ENCODE measurements around the gene CCDC33.
A peak's percentile ranks its signal among the peaks of the same experiment; 100 is the strongest.

Gene CCDC33

DNA sequence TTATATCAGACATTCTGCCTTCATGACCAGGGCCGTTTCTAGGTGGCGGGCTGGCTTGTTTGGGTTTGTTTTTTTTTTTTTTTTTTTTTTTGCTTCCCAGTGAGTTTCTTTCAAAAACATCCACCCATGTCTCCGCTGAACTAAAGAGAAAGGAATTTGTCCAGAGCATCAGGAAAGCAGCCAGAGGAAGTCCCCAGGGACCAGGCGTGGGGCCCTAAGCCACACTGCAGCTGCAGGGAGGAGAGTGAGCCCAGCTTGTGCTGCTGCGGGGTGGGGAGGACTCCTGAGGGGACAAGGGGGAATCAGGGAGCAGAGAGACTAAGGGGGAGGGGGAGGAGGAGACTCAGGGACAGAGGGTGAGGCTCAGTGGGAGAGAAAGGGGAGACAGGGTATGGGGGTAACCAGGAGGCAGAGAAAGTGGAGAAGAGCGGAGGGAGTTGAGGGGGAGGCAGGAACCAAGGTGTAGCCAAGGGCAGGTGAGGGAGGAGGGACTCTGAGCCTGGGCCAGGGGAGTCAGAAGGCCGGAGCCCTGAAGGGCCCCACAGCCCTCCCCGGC is 81.8 kb downstream of the CCDC33 start:
- DNase-seq = no peak

DNA sequence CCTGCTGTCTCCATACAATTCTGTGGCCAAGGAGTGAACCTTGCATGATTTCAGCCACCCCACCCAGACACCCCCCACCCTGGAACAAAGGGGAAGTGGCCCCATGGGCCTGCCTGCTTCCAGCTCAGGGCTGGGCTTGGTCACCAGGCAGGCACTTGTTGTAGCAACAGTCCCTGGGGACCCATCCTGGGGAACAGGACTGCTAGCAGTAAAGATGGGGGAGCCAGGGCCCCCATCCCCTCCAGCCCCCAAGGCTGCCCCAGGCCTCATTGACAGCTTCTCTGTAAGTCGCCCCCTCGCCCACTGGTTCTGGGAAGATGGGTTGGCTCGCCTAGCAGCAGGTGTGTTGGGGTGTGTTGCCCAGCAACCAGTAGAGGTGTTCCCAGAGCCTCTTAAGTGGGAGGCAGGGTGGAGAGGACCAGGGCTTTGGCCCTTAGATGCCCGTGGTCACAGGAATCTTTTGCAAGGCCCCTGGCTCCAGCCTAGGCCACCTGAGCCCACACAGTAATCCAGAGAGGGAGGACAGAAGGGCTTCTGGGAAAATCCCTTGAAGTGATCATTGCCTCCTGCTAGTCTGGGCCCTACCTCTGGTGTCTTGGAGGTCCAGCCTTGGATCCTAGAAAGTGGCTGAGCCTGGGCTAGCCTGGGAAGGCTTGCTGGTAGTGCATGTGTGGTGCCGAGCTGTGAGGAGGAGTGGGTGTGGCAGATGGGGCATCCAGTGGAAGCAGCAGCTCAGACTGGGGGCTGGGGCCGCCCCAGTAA is 82.4 kb downstream of the CCDC33 start:
- no peak for DNase-seq

DNA sequence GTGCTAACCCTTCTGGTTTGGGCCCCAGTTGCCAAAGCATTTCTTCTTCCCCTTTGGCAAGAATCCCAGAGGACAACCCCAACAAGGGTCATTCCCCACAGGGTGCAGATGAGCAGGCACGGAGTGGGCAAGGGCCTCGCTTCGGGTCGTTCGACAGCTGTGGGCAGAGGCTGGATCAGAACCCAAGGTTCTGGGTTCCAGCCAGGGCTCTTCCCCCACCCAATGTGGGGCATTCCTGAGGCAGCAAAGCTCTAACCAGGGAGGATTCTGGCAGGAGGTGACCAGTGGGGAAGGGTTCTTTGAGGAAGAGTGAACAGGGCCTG is 83.0 kb downstream of the CCDC33 start:
- DNase-seq = no peak

DNA sequence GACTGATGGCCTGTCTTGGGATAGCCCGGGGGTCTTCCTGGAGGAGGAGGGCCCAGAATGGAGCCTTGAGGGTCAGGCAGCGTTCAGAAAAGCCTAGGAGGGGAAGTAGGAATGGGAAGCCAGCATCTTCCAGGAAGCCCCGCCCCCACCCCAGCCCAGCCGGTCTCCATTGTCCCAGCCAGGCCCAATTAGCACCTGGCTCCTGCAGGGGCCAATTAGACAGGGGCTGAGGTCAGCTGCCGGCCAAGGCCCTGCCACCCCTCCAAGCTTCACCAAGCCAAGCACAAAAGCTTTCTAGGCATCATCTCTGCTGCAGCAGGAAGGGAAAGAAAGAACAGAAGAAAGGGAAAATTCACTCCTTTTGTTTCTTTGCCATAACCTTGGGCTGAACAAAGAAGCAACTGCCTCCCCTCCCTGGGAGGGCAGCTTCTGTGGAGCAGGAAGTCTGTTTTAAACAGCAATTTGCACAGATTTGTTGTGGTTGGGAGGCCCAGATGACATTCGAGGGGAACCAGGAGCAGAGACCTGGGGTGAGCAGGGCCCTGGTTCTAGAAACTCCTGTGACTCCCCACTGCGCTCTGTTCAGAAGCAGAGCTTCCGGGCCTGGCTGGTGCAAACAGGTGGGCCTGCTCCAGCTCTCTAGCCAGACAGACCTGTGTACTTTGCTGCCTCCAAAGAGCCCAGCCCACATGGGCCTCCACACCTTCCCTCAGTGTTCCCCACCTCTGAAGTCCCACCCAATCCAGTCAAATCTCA is 83.6 kb downstream of the CCDC33 start:
- no peak for DNase-seq

DNA sequence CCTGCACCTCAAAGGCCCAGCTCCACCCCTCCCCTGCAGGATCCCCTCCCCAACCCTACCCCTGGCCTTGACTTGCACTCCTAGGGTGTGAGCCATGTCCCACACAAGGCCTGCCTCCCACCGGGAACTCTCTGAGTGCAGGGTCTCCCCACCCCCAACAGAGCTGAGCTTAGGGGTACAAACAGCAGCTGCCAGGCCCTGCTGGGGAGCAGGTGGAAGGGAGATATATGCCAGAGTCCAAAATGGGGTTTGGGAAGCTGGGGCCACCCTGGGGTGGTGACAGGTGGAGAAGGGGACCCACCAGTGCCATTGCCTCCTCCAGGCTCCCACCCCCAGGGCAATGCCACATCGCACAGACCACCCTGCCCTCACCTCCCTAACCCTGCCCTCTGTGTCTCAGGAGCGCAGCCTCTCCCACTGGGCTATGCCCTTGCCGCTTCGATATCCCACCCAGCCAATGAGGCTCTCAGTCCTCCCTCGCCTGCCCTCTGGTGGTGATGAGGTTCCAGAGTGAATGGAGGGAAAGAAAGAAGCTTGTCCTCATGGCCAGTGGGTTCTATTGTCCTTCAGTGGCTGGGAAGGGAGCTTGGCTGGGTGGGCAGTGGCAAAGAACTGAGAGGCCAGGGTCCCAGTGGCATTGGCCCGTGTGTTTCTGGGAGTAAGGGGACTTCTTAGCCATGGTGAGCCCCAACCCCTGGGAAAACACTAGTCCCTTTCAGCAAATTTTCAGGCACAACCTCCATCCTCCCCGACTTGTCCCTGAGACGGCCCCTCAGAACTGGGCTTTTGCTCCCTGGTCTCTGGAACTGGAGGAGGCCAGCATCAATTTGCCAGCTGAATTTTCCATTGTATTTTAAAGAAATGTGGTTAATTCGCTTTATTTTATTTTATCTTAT is 84.5 kb downstream of the CCDC33 start:
- DNase-seq = peak; percentile 82

DNA sequence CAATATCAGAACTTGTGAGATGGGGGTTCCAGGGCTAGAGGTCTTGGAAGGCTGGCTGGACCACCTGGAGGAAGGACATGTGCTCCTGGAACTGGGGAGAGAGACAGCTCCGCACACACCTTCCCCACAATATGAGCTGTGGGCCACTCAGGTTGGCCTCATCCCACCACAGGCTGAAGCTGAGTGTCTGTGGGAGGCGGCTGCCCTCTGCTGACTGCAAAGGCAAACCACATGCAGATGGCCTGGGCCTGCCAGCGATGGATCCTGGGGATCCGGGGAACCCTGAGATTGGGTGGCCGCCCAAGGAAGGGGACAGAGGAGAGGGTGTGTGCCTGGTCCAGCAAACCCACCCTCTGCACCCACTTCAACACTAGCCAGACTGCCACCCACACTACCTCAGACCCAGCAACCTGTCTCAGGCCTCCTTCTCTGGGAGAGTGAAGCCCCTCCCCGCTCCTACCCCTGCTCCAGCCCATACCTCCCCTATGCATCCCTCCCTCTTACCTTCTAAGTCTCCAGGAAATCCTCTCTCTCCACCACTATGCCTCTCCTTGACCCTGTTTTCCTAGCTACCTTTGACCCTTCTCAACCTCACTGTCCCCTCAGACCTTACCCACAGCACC is 86.5 kb downstream of the CCDC33 start:
- peak; percentile 83 for DNase-seq

DNA sequence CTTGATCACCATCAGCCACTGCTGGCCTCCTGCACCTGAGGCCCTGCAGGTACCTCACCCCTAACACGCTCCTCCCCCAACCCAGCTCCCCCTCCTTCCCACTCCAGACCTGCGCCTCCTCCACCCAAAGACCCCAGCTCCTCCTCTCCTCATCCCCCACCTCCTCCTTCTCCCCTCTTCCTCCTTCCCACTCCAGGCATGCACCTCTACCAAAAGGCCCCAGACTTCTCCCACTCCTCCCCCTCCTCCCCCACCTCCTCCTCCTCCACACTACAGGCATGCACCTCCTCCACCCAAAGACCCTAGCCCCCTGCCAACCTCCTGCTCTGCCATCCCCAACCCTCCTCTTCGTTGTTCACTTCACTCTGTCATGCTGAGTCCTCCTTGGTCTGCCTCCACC is 88.6 kb downstream of the CCDC33 start:
- DNase-seq = no peak

DNA sequence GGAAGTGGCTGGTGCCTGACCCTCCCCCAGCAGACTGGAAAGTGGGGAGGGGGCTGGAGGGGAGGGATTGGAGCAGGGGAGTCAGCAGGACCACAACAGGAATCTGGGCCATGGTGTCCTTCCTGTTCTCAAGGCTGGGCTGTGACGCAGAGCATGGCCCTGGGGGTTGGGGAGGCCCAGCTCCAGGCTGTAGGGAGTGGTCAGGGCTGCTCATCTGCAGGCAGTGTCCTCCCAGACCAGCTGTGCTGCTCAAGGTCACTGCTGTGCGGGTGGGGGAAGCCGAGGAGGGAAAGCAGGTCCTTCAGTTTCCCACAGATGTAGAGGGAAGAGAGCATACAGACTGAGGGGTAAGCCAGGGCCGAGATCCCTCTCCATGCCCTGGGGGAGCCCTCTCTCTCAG is 90.6 kb downstream of the CCDC33 start:
- DNase-seq = no peak

DNA sequence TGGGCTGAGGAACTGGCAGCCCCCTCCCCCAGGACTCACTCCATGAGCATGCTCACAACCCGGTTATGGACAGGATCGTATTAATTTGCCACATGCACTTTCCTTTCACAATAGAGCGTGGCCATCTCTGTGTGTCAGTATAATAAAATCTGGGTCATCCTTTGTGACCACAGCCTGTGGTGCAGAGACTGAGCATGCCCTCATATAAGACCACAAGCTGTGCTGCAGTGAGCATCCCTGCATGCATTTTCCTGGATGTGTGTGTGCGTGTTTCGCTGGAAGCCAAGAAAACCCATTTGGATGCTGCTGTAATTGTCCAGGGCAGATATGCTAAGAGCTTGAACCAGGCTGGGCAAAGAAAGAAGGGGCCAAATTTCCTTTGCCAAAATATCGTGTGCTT is 91.6 kb downstream of the CCDC33 start:
- DNase-seq = no peak

DNA sequence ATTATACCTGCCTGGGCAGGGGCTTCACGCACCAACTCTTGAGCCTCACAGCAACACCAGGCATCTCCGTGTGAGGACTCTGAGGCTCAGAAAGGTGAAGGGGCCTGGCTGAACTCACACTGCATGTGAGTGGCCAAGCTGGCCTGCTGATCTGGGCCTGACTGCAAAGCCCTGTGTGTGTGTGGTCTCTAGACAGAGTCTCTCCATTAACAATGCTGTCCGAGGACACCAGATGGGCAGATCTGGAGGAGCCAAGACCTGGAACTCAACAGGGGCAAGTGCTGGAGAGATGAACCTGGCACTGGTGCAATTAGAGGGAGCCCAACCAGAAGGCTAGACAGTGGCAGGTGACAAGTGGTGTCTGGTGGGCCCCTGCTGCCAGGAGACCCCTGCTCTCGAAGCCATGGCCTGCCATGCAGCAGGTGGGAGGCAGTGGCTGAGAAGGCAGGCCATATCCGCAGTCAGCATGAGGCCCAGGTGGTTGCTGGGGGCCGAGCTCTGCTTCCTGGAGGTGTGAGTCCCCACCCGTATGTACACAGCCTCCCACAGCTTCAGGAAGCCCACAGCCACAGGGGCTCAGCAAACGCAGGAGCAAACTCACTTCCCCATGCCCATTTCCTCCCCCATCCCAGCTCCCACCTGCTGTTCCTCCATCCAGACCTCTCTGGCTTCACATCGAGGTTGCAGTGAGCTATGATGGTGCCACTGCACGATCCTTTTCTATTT is 92.4 kb downstream of the CCDC33 start:
- DNase-seq = no peak

DNA sequence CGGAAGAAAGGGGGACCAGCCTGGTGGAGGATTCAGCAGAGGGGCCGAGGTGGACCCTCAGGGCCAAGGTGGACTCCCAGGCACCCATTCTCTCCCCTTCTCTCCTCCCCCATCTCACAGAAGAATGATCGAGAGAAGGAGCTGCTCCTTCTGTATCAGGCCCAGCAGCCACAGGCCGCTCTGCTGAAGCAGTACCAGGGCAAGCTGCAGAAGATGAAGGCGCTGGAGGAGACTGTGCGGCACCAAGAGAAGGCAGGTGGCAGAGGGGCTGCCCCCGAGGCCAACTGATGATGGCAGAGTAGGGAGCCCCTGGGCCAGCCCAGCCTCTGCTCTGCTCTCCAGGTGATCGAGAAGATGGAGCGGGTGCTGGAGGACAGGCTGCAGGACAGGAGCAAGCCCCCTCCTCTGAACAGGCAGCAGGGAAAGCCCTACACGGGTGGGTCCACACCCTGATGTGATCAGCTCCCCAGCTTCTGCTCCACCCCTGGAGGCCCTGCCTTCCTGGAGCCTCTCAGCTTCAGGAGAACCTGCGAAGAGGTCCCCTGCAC is 94.8 kb downstream of the CCDC33 start:
- no peak for DNase-seq

DNA sequence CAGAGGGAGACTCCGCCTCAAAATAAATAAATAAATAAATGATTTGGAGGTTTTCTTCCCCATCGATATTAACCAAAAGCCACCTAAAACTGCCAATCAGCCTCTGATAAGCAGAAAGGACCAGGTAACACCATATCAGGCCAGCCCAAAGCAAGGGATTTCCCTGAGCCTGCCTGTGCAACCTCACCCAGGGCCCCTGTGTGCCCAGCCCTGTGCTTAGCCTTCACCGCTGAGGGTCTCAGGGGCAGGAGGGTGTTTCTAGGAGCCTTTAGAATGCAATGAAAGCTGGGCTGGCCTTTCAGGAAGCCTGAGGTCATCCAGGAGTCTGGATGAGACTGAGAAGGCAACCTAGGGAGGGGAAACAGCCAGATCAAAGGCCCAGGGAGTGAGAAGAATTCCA is 95.9 kb downstream of the CCDC33 start:
- DNase-seq = no peak

DNA sequence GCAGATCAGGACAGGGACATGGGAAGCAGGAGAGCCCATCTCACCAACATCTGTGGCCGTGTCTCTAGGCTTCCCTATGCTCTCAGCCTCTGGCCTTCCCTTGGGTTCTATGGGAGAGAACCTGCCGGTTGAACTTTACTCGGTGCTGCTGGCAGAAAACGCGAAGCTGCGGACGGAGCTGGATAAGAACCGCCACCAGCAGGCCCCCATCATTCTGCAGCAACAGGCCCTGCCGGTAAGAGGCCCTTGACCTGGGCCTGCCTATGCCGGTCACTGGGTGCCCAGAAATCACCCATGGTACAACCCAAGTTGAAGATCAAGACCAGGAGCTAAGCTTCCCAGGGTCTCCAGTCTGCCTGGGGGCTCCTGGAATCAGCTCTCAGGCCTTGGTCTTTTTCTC is 96.5 kb downstream of the CCDC33 start:
- no peak for DNase-seq

DNA sequence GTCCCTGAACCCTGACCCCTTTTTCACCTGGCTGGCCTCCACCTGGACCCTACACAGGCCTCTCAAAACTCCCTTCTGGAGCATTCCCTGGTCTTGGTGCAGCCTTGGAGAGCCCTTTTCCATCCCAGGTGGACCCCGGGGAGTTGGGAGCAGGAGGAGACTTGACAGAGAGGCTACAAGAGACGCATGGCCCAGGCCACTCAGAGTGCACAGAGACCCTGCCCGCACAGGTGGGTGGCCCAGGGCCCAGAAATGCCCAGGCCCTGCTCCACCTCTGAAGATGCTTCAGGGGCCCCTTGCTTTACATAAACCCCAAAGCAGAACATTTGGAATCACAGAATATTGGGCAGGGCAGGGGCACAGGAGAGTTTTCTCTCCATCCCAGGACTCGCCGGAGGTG is 97.0 kb downstream of the CCDC33 start:
- DNase-seq = no peak

DNA sequence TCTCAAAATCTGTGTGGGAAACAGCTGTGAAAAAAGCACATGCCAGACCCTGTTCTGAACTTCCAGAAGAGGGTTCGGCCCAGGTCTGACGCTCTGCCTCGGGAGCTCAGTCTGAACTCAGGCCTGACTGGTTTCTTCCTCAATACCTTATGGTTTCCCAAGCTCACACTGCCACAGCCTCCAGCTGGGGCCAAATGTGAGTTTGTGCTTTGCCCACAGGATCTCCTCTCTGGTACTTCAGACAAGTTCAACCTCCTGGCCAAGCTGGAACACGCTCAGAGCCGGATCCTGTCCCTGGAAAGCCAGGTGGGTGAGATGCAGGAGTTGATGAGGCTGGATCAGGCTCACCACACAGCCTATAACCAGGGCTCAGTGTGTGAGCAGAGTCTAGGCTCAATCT is 97.5 kb downstream of the CCDC33 start:
- no peak for DNase-seq

DNA sequence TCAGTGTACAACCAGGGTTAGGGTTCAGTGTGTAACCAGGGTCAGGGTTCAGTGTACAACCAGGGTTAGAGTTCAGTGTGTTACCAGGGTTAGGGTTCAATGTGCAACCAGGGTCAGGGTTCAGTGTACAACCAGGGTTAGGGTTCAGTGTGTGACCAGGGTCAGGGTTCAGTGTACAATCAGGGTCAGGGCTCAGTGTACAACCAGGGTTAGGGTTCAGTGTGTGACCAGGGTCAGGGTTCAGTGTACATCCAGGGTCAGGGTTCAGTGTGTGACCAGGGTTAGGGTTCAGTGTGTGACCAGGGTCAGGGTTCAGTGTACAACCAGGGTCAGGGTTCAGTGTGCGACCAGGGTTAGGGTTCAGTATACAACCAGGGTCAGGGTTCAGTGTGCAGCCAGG is 98.0 kb downstream of the CCDC33 start:
- no peak for DNase-seq

DNA sequence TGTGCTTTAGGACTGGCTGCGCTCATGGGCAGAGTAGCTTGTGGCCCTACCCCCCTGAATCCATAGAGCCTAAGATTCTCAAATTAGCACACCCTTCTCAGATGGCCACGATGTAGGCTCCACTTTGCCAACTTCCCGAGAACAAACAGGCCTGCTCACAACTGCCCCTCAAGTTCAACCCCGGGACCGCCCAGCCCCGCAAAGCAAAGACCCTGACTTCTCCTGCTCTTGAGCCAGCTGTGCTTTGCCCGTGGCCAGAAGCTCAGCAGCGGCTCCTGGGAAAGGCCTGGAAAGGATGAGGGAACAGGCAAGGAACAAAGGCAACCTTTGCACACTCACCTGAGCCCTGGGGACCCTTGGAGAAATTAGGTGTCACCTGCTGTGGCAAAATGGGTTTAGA is 99.3 kb downstream of the CCDC33 start:
- no peak for DNase-seq

DNA sequence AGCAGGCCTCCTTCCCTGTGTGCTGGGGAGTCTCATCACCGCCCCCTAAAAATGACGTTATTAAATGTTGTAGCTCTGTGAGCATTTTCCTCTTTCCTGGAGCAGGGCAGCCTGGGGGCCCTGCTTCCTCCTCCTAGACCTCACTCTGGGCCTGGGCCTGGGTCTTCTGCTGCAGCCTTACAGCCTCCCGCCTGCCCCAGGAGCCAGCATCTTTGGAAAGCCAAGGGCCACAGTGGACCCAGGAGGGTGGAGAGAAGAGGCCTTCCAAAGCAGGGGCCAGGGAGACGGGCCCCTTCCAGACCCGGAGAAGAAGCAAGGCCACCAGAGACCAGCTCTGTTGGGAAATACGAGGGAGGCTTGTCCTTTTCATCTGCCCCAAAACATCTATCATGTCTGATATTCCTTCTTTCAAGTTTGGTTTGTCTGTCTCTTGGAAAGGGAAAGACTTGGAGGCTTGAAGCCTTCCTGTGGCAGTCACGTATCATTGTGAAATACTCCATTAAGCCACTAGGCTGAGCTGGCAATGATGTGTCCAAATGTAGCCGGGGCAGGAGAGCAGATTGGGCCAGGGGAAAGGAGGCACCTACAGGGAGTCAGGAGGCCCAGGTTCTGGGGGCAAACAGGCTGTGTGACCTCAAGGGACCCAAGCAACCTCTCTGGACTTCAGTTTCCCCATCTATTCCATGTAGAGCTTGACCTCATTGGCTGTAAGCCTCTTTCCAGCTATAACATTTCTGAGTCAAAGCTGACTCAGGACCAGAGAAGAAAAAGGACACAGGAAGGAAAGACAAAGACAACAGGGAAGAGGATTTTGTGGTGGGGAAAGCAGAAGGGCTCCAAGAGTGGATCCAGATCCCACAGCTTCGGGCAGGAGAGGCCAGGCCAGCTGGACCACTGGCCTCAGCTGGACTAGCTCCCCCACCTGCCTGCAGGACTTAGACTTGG is 100.2 kb downstream of the CCDC33 start:
- DNase-seq = no peak

DNA sequence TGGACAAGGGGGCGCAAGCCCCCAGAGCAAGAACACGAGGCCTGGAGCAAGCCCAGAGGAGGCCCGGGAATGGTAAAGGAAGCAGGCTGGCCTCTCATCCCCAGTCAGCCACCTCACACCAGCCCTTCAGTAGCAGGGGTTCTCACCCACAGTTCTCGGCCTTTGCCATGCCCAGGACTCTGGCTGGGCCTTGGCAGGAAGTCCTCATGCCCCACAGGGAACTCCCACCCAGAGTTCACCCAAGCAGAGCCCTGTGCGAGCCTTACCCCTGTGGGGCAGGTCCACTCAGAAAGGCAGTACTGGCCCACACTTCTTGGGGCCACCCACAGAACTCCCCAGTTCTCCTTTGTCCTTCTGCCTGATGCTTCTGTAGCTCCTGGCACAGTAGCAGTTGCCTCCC is 101.0 kb downstream of the CCDC33 start:
- no peak for DNase-seq

DNA sequence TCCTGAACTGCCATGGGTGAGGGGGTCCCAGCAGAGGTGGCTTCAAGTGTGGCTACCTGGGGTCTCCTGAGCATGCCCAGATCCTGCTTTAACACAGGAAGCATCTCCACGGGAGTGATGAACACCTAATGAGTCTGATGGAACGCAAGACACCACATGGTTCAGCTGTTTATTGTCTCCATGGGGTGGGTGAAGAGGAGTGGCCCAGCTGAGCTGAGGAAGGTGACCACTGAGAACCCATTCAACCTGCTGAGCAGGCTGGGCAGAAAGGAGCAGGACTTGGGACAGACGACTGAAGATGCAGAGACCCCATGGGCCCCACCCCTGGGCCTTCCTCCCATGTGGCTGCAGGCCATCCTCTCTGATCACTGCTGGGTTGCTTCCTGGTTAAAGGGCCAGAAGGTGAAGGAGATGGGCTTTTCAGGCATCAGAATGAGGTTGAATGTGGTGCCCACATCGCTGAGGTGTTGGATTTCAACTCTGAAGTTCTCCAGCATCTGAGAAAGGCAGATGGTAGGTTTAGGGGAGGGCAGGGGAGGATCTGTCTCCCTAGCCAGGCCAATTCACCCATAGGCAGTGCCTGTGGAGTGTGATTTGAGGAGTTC is 101.6 kb downstream of the CCDC33 start:
- DNase-seq = no peak
